Measurements from ENCODE around the gene STEAP4. TPM values are rescaled to one million over a fixed set of nuclear protein-coding genes. Genes with fewer than 3 reads are reported as not detected.

STEAP4 gene
- total RNA-seq, 1 donor from 2014 or later = not detected

GRCh38 chr7:88317422-88317821 lies 10.7 kb upstream of the STEAP4 start:
- no peak overlapping the region for H3K4me2 ChIP-seq
- H3K79me2 ChIP-seq (ENCODE audit: low read depth) = no peaks in the 10 kb centered on the region
- no peaks in the 10 kb centered on the region for H3K27me3 ChIP-seq
- no peak overlapping the region for H3K4me3 ChIP-seq
- H2AFZ ChIP-seq (replicated peaks) = no peak overlapping the region
- no peak overlapping the region for H3K27ac Mint-ChIP-seq
- H3F3A ChIP-seq (ENCODE audit: low read depth) = no peaks in the 10 kb centered on the region
- no peaks in the 10 kb centered on the region for H3K36me3 Mint-ChIP-seq
- no peaks in the 10 kb centered on the region for H3K36me3 ChIP-seq
- DNase-seq (ENCODE audit: low spot score) = no peak
- no peak overlapping the region for H3K27ac ChIP-seq
- H3K9ac ChIP-seq = no peak overlapping the region
- H4K20me1 ChIP-seq (ENCODE audit: low read depth) = no peaks in the 10 kb centered on the region
- H3K9me3 ChIP-seq (ENCODE audit: low read depth) = no peaks in the 10 kb centered on the region
- no peaks in the 10 kb centered on the region for H3K4me1 Mint-ChIP-seq
- H3K4me3 Mint-ChIP-seq = no peak overlapping the region
- TF ChIP-seq CTCF (IDR thresholded peaks at IDR 0.05) (no peak), EZH2phosphoT487 (IDR thresholded peaks at IDR 0.05) (no peak), EZH2 (IDR thresholded peaks at IDR 0.05) (no peak)
- no peaks in the 10 kb centered on the region for H3K27me3 Mint-ChIP-seq (ENCODE audit: insufficient read depth, low read depth)
- H3K9me3 Mint-ChIP-seq = no peaks in the 10 kb centered on the region
- H3K4me1 ChIP-seq = no peaks in the 10 kb centered on the region

GRCh38 chr7:88316456-88316855 lies 9.8 kb upstream of the STEAP4 start:
- H3K27ac Mint-ChIP-seq = no peak overlapping the region
- Histone ChIP-seq H3K4me3 (no peak overlapping the region), H3K27ac (no peak overlapping the region), H2AFZ (replicated peaks) (no peak overlapping the region), H4K20me1 (ENCODE audit: low read depth) (no peaks in the 10 kb centered on the region), H3K4me2 (no peak overlapping the region), H3K36me3 (no peaks in the 10 kb centered on the region), H3K9me3 (ENCODE audit: low read depth) (no peaks in the 10 kb centered on the region), H3K4me1 (no peaks in the 10 kb centered on the region), H3F3A (ENCODE audit: low read depth) (no peaks in the 10 kb centered on the region), H3K27me3 (no peaks in the 10 kb centered on the region), H3K9ac (no peak overlapping the region), H3K79me2 (ENCODE audit: low read depth) (no peaks in the 10 kb centered on the region)
- H3K36me3 Mint-ChIP-seq = no peaks in the 10 kb centered on the region
- H3K27me3 Mint-ChIP-seq (ENCODE audit: insufficient read depth, low read depth) = no peaks in the 10 kb centered on the region
- H3K9me3 Mint-ChIP-seq = no peaks in the 10 kb centered on the region
- no peaks in the 10 kb centered on the region for H3K4me1 Mint-ChIP-seq
- no peak for TF ChIP-seq CTCF (IDR thresholded peaks at IDR 0.05)
- no peak for TF ChIP-seq EZH2 (IDR thresholded peaks at IDR 0.05)
- no peak for TF ChIP-seq EZH2phosphoT487 (IDR thresholded peaks at IDR 0.05)
- DNase-seq (ENCODE audit: low spot score) = no peak
- H3K4me3 Mint-ChIP-seq = no peak overlapping the region

- Mint-ChIP-seq H3K4me1 (no peaks in the 10 kb centered on the region), H3K27ac (no peak overlapping the region), H3K9me3 (no peaks in the 10 kb centered on the region), H3K27me3 (ENCODE audit: insufficient read depth, low read depth) (no peaks in the 10 kb centered on the region), H3K4me3 (no peak overlapping the region), H3K36me3 (no peaks in the 10 kb centered on the region)
- H3K36me3 ChIP-seq = no peaks in the 10 kb centered on the region
- H3K4me1 ChIP-seq = no peaks in the 10 kb centered on the region
- TF ChIP-seq EZH2phosphoT487 (IDR thresholded peaks at IDR 0.05) (no peak), EZH2 (IDR thresholded peaks at IDR 0.05) (no peak), CTCF (IDR thresholded peaks at IDR 0.05) (no peak)
- H3K27ac ChIP-seq = no peak overlapping the region
- no peaks in the 10 kb centered on the region for H3K9me3 ChIP-seq (ENCODE audit: low read depth)
- H3K4me3 ChIP-seq = no peak overlapping the region
- no peaks in the 10 kb centered on the region for H3F3A ChIP-seq (ENCODE audit: low read depth)
- H3K79me2 ChIP-seq (ENCODE audit: low read depth) = no peaks in the 10 kb centered on the region
- H3K4me2 ChIP-seq = no peak overlapping the region
- H3K9ac ChIP-seq = no peak overlapping the region
- H2AFZ ChIP-seq (replicated peaks) = no peak overlapping the region
- no peak for DNase-seq (ENCODE audit: low spot score)
- H4K20me1 ChIP-seq (ENCODE audit: low read depth) = no peaks in the 10 kb centered on the region
- H3K27me3 ChIP-seq = no peaks in the 10 kb centered on the region
Observed at GRCh38 chr7:88315522-88315921, 8.8 kb upstream of the STEAP4 start.
